ENCODE results near the gene GCKR.

GCKR gene, protein sequence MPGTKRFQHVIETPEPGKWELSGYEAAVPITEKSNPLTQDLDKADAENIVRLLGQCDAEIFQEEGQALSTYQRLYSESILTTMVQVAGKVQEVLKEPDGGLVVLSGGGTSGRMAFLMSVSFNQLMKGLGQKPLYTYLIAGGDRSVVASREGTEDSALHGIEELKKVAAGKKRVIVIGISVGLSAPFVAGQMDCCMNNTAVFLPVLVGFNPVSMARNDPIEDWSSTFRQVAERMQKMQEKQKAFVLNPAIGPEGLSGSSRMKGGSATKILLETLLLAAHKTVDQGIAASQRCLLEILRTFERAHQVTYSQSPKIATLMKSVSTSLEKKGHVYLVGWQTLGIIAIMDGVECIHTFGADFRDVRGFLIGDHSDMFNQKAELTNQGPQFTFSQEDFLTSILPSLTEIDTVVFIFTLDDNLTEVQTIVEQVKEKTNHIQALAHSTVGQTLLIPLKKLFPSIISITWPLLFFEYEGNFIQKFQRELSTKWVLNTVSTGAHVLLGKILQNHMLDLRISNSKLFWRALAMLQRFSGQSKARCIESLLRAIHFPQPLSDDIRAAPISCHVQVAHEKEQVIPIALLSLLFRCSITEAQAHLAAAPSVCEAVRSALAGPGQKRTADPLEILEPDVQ

DNA sequence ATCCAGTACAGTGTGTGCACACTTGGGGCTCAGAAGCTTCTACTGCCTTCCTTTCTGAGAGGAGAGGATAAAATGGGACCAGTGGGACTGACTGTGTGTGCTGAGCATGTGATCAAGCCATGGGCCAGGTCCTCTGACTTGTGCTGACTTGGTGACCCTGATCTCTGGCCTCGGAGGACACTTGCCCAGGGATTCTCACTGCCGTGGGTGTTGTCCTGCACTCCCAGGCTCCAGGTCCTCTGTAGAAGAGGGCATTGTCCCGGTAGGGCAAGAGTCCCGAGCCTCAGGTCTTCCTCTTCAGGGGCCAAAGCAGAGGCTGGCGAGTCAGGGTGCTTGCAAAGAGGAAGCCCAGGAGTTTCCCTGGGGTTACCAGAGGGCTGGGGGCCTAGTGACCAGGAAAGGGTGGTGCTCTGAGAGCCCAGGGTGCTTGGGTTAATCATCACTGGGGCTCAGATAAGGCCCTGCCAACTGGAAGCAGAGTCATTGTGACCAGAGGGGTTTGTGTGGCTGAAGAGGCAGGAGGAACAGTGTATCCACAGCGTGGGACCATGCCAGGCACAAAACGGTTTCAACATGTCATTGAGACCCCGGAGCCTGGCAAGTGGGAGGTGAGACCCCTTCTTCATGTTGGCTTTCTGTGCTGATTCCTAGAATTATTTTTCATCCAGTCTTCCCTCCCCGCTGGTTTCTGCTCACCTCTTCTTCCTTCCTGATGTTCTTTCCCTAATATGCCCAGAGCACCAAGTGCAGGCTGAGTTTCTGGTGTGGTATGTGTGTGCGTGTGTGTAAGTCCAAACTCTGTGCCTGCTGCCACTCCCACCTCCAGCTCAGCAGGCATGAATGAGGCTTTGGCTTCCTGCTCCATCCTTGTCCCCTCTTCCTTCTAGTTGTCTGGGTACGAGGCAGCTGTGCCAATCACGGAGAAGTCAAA, at the start of gene GCKR:
GCKR (plus strand) TSS at position 483 of the 931 bp plus-strand sequence; CDS start at position 549, 66 bp downstream.
- in situ Hi-C loops (cut with MboI; ENCODE audit: low sequenced_read_pairs) = no loop called here

DNA sequence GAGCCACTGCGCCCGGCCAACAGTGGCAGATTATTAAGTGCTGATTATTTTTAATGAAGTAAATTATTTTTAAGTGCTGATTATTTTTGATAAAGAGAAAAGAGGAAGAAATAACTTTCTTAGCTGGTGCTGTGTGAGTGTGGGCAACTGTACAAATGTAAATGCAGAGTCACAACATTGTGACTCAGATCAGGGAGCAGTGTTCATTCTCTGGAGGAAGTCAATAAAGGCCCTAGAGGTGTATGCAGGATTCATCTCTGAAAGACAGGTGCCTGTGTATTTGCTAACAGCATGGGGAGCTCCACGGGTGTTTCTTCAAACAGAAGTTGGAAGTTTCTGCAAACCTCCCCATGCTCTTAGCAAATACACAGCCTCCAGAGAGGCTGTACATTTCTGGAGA, 48.3 kb upstream of the GCKR start:
- in situ Hi-C loops (cut with MboI; ENCODE audit: low sequenced_read_pairs) = no loop called here

DNA sequence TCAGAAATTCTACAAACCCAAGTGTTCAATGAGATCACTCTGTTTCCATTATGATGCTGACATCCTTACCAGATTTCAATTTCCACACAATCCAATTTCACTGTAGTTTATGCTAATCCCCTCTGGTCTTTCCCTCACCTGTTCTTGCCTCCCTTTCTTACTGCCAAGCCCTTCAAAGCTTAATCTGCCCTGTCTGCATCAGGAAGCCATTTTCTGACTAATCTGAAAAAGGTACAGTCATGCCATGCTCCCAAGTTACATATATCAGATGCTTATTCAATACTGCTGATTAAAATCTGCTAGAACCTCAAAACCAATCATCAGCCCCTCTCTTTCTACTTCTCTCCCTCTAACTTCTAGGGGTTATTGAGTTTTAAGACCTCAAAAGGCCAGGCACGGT, 45.5 kb upstream of the GCKR start:
- in situ Hi-C loops (cut with MboI; ENCODE audit: low sequenced_read_pairs) = no loop called here

DNA sequence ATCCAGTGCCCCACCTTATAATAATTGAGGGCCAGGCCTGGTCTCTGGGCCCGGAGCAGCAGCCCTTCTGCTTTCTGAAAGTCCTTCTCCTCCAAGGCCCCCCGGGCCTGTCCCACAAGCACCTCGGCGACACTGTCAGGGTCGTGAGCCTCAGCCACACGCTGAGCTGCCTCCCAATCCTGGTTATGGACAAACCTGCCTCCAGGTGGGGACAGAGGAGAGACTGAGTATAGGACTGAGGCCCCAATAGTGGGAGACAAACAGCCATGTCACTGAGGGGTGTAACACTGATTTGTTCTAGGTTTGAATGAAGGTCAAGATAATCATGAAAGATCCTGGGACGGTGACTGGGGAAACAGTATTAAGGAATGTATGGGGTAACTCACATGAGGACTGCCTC, 42.7 kb upstream of the GCKR start:
- in situ Hi-C loops (cut with MboI; ENCODE audit: low sequenced_read_pairs) = no loop called here

DNA sequence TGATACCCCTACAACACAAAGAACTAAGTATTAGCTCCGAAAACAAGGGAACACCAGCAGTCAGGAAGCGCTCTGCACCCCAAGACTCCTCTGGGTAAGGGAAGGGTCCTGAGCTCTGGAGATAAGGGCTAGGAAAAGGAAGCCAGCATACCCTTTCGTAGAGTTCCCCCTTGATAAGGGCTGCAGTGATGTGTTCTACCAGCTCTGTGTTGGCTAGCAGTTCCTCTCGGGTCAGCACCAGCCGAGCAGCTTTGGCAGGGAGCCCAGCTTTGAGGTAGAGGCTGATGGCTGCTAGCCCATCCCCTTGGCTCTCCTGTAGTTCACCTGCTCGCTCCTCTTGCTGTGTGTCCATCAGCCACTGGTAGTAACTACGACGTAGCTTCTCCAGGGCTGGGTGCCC, 35.5 kb upstream of the GCKR start:
- in situ Hi-C loops (cut with MboI; ENCODE audit: low sequenced_read_pairs) = no loop called here

DNA sequence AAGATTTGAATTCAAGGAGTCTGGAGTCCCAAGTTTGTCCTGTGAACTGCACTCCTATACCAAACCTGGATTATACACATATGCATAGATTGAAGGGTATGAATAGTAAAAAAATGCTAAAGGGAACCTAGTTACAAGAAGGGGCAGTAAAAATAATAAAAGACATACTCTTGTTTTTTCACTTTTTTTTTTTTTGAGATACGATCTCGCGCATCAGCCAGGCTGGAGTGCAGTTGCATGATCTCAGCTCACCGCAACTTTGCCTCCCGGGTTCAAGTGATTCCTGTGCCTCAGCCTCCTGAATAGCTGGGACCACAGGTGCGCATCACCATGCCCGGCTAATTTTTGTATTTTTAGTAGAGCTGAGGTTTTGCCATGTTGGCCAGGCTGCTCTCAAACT, 32.2 kb upstream of the GCKR start:
- in situ Hi-C loops (cut with MboI; ENCODE audit: low sequenced_read_pairs) = no loop called here

DNA sequence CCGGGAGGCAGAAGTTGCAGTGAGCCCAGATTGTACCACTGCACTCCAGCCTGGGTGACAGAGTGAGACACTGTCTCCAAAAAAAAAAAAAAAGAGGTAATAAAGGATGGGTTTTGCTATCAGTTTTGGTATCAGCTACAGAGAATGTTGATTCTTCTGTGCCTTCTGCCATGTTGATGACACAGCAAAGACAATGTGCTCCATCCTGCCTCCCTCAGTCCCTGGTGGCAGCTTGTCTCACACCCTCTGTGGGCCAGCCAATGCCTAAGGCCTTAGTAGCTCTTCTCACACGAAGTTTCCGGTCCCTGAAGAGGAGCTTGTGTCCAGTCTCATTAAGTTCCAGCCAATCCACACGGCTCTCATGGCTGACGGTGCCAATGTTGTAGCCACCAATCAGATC, 24.7 kb upstream of the GCKR start:
- in situ Hi-C loops (cut with MboI; ENCODE audit: low sequenced_read_pairs) = no loop called here

DNA sequence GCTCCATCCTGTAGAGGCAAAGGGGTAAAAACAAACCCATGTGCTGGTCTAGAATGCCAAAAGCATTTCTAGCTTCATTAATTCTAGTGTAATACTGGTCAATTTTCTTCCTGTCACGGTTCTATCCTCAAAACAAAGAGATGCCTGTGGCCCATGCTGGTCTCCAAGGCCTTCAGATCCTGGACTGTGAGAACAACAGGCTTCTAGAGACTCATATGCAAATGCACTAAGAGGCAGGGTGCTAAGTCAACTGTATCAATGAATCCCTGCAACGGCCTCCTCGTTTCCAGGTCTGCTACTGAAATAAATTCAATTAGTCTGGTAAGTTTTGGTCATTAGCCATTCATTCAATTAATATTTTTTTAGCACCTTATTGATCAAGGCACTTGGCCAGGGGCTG, 11.1 kb upstream of the GCKR start:
- in situ Hi-C loops (cut with MboI; ENCODE audit: low sequenced_read_pairs) = no loop called here

DNA sequence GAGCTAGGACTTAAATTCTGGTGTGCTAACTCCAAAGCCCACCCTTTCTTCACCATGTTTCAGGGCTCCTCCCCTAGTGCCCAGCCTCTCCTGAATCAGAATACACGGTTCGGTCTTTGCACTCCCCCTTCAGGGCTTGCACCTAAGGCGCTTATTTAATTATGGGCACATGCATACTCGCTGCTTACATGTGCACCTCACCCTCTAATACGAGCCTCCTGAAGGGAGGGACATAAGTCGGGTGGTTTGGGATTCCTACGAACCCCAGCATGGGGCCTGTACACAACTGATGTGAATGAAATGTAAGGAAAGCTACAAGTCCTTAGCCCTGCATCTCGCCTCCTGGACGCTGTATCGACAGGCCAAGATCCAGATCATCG, 7.5 kb upstream of the GCKR start:
- in situ Hi-C loops (cut with MboI; ENCODE audit: low sequenced_read_pairs) = no loop called here

DNA sequence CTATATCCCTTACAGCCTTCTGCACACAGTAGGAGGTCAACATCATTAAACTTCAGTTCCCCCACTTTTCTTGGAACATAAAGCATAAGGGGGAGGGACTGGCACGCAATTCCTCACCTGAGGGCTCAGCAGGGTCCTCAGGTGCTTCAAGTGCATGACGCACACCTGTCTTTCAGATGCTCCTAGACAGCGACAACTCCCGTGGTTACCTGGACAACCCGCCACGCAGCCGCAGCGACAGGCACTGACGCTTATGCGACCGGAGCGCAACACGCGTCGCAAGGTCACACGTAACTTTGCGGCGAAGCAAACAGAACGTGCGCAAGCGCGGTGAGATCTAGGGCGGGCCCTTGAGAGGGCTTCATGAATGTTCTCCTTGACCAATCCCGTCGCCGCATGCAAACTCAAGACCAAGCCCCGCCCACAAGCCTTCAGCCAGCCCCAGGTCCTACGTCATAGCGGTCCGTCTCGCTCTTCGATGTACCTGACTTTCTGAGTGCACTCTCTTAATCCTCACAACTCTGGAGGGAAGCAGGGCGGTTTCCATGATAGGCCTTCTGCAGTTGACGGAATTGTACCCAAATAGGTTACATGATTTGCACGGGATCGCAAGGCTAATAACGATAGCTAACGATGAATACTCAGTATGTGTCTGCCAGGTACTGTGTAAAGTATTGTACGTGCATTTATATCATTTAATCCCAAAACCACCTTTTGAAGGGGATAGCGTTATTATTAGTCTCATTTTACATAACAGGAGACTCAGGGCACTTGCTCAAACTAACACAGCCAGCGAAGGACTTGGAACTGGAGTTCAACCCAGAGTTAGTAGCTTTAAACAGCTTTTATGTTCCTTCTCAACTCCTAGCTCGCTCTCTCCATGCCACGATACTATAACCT, 6.9 kb upstream of the GCKR start, which contains the start of gene IFT172:
IFT172 (minus strand) TSS at position 246 of the 900 bp plus-strand sequence; CDS start at position 156, 90 bp downstream.
- in situ Hi-C loops (cut with MboI; ENCODE audit: low sequenced_read_pairs) = no loop called here

DNA sequence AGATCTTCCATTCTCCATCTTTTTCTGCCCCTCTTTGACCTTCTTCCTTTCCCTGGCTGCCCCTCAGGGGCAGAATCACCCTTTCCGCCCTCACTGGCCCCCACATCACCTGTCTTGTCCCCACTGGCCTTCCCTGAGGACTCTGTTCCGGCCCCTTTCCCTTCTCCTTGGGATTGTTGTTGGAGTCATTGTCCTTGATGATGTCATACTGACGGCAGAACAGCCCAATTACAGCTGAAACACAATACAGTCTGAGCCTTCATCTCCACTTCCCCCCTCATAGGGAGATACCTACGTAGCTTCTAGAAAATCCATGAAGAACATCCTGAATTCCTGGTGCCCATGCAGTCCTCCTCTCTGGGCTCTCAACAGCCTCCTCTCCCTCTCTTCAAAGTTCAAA, 4.1 kb upstream of the GCKR start:
- in situ Hi-C loops (cut with MboI; ENCODE audit: low sequenced_read_pairs) = no loop called here

DNA sequence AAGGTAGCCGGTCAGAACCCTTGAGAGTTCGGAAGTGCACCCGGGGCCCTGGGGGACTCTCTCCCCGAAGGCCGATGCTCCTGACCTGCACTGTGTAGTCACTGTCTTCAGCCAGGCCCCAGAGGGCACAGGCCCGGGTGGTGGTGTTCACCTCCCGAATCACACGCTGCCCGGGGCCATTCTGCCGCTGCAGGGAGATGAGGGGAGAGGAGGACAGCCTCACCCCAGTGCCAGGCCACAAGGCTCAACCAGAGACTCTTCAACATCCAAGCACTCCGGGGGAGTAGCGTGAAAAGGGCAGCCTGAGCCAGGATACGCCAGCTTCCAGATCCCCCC, 2.7 kb upstream of the GCKR start:
- in situ Hi-C loops (cut with MboI; ENCODE audit: low sequenced_read_pairs) = no loop called here

DNA sequence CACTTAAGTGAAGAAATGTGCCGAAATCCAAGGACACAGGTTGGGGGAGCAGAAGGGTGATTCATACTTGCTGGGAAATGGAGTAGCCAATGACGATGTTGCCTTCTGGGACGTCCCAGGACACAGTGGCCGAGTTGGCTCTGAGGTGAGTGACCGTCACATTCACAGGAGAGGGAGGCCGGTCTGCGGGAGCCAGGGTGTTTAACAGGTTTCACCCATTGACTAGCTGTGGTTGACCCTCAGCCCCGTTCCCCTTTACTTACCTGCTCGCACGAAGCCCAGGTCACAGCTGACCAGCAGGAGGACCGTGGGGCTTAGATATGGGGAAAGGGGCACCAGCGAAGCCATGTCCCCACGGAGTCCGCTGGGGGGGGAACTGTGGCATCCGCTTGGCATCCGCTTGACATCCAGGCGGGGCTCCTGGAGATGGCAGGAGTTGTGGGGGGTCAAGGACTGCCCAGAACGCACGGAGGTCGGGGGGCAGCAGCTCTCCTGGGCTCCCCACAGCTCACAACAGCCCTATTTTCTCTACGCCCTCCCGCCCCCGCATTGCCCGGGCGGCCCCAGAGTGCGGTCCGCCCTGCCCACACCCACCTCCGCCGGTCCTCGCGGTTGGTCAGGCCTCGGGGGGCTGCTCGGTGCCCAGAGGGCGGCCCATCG, 2.2 kb upstream of the GCKR start:
- in situ Hi-C loops (cut with MboI; ENCODE audit: low sequenced_read_pairs) = no loop called here

DNA sequence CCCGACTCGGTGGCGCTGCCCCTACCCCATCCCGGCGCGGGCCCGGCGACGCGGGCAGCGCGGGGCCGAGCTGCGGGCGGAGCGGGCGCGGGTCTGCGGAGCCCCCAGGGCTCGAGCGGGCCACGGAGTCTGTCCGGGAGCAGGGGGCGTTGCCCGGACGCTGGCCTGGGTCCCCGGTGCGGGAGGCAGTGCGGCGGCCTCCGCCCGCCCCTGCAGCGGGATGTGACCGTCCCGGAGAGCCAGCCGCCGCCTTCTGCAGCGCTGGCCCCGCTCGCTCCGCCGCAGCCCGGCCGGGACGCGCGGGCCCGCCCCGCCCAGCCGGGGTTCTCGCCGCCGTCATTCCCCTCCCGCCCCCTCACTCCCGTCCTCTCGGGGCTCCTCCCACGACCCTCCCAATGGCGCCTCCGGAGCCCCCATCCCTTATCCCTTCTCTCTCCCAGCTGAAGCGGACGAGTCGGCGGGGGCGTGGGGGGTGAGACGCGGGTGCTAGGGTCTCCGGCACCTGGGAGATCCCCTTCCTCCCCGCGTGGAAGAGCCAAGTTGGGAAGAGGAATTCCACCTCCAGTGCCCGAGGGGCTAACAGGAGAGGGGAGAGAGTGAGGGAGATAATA, 1.6 kb upstream of the GCKR start, which contains the start of gene FNDC4:
FNDC4 (minus strand) TSS at position 257 of the 611 bp plus-strand sequence. CDS start 521 bp downstream, outside the sequence.
- in situ Hi-C loops (cut with MboI; ENCODE audit: low sequenced_read_pairs) = no loop called here

DNA sequence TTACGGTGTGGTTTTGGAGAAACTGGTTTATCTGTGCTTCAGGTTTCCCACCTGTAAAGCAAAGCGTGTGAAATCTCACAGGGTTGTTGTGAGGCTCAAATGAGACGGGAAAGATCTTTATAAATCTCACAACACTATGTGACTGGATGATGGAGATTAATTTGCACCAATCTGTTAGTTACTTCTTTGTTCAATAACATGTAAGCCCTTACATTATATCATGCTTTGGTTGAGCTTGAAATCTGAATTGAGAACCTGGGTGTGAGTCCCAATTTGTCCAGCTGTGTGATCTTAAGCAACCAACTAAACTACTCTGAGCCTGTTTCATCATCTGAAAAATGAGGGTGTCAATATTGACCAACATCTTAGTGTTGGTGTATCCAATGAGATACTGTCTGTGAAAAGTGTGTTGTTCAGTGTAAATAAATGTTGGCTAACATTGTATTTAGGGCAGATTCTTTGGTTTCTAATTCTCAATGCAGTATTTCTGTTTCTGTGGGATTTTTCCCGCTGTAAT, 741 bp upstream of the GCKR start:
- in situ Hi-C loops (cut with MboI; ENCODE audit: low sequenced_read_pairs) = no loop called here

DNA sequence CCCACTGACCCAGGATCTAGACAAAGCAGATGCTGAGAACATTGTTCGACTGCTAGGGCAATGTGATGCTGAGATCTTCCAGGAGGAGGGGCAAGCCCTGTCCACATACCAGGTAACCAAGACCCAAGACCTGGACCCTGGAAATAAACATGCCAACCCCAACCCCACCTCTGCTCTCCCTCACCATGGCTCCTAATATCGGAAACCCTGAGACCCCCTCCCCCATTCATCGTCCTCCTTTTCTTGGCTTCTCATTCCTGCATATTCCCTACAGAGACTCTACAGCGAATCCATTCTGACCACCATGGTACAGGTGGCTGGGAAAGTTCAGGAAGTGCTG, 619 bp downstream of the GCKR start:
- in situ Hi-C loops (cut with MboI; ENCODE audit: low sequenced_read_pairs) = no loop called here

DNA sequence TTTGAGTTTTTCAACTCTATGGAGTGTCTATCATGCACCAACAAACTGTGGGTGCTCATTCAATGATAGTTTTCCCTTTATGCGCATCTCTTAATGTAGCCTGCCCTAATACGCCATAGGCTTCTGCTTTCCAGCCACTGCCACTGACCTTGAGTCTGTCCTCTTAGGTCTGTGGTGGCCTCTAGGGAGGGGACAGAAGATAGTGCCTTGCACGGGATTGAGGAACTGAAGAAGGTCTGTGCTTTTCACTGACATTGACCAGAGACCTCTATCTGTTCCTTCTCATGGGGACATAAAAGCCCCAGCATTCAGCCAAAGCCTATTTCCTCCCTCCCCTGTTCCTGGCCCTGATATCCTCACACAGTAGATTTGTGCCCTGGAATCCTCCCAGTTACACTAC, 2.3 kb downstream of the GCKR start:
- in situ Hi-C loops (cut with MboI; ENCODE audit: low sequenced_read_pairs) = no loop called here

DNA sequence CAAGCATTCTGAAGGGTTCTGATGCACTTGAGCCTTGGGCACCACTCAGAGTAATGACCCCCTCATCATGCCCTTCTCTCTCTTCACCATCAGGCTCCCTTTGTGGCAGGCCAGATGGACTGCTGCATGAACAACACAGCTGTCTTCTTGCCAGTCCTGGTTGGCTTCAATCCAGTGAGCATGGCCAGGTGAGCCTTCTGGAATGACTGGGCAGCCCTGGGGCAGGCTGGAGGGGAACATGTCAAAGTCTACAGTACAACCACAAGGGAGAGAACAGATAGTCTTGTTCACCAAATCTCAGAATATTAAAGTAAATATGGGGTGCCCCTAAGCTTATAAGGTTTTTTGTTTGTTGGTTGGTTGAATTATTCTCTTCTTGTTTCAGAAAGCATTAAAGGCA, 4.4 kb downstream of the GCKR start:
- in situ Hi-C loops (cut with MboI; ENCODE audit: low sequenced_read_pairs) = no loop called here

DNA sequence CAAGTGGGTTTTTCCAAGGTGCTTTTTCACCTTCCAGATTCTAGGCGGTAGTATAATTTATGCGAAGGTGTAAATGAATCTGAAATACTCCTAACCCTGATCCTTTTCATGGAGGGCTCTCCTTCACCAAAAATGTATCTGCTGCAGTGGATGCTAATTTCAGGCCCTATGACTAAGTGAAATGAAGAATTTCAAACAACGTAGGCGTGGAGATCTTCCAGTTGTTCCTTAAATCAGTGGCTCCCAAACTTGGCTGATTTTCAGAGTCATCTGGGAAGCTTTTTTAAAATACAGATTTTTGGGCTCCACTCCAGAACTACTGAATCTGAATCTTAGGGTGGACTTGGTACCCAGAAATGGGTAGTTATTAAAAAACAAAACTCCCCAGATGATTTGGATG, 5.5 kb downstream of the GCKR start:
- in situ Hi-C loops (cut with MboI; ENCODE audit: low sequenced_read_pairs) = no loop called here
